Gastrocnemius medialis (tissue), 4 donors: ENCODE results near the gene MAB21L2.

Experiments
- POLR2A ChIP-seq, 2 donors: fragments of 450-650 bp; IDR thresholded peaks; one replicate each; pipeline ENCODE4 v1.6.1; 2017; ENCODE audit warnings: antibody characterized with exemption in 2 of 2, mild to moderate bottlenecking in 2 of 2, moderate library complexity in 2 of 2
- TF ChIP-seq, protein P1 (sequence below), 5 experiments: fragments of 450-650 bp in 3 of 5; fragments of 200-600 bp in 2 of 5; sonication (generic) in 2 of 5; IDR thresholded peaks in 4 of 5; conservative IDR thresholded peaks in 1 of 5; 1 replicate in 4 of 5; 2 replicates in 1 of 5; pipeline ENCODE4 v1.5.1; 2016 to 2019; ENCODE audit warnings: antibody characterized with exemption in 5 of 5, mild to moderate bottlenecking in 3 of 5, moderate library complexity in 3 of 5

DNA sequence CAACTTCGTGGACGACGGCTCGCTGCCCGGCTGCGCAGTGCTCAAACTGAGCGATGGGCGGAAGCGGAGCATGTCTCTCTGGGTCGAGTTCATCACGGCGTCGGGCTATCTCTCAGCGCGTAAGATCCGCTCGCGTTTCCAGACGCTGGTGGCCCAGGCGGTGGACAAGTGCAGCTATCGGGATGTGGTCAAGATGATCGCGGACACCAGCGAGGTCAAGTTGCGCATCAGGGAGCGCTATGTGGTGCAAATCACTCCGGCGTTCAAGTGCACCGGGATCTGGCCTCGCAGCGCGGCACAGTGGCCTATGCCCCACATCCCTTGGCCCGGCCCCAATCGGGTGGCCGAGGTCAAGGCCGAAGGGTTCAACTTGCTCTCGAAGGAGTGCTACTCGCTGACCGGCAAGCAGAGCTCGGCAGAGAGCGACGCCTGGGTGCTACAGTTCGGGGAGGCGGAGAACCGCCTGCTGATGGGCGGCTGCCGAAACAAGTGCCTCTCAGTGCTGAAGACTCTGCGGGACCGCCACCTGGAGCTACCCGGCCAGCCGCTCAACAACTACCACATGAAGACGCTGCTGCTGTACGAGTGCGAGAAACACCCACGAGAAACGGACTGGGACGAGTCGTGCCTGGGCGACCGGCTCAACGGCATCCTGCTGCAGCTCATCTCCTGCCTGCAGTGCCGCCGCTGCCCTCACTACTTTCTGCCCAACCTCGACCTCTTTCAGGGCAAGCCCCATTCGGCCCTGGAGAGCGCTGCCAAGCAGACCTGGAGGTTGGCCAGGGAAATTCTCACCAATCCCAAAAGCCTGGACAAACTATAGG, 1.5 kb downstream of the MAB21L2 start:
- TF ChIP-seq, protein P1, sequence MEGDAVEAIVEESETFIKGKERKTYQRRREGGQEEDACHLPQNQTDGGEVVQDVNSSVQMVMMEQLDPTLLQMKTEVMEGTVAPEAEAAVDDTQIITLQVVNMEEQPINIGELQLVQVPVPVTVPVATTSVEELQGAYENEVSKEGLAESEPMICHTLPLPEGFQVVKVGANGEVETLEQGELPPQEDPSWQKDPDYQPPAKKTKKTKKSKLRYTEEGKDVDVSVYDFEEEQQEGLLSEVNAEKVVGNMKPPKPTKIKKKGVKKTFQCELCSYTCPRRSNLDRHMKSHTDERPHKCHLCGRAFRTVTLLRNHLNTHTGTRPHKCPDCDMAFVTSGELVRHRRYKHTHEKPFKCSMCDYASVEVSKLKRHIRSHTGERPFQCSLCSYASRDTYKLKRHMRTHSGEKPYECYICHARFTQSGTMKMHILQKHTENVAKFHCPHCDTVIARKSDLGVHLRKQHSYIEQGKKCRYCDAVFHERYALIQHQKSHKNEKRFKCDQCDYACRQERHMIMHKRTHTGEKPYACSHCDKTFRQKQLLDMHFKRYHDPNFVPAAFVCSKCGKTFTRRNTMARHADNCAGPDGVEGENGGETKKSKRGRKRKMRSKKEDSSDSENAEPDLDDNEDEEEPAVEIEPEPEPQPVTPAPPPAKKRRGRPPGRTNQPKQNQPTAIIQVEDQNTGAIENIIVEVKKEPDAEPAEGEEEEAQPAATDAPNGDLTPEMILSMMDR (IDR thresholded peaks at IDR 0.05 in 4 of 5, conservative IDR thresholded peaks at IDR 0.05 in 1 of 5): no peak
- TF ChIP-seq POLR2A (IDR thresholded peaks at IDR 0.05): no peak
